Breast epithelium (tissue), 4 donors: Measurements from ENCODE around the gene RYR3. TPM values are rescaled to one million over a fixed set of nuclear protein-coding genes. Genes with fewer than 3 reads are reported as not detected.
A peak's percentile ranks its signal among the peaks of the same experiment; 100 is the strongest.

Experiments
- DNase-seq, 2 donors: peaks; one replicate each; pipeline ENCODE4 v3.0.0-alpha.2; 2019; ENCODE audit warnings: low spot score in 2 of 2
- H3K27ac ChIP-seq, 2 donors: fragments of 200-600 bp; sonication (generic) in 1 of 2; one replicate each; pipeline ENCODE4 v1.5.1; 2016 to 2019; ENCODE audit warnings: mild to moderate bottlenecking in 1 of 2
- H3K27me3 ChIP-seq, 2 donors: fragments of 200-600 bp; sonication (generic) in 1 of 2; one replicate each; pipeline versions ENCODE4 v1.5.1 to v1.6.0; 2017 to 2019; ENCODE audit warnings: control low read depth in 1 of 2, mild to moderate bottlenecking in 1 of 2
- H3K36me3 ChIP-seq: fragments of 200-600 bp; one replicate; pipeline ENCODE4 v1.5.1; 2019
- H3K4me1 ChIP-seq, 2 donors: fragments of 200-600 bp; sonication (generic); one replicate each; pipeline ENCODE4 v1.5.1; 2016 to 2019; ENCODE audit warnings: control low read depth in 1 of 2
- H3K4me3 ChIP-seq, 3 donors: fragments of 200-600 bp; sonication (generic); 1 replicate in 2 of 3; 2 replicates in 1 of 3; pipeline ENCODE4 v1.5.1; 2016 to 2019; ENCODE audit warnings: mild to moderate bottlenecking in 3 of 3, moderate library complexity in 2 of 3
- H3K9me3 ChIP-seq, 2 donors: fragments of 200-600 bp; sonication (generic) in 1 of 2; one replicate each; pipeline ENCODE4 v1.5.1; 2016 to 2019; ENCODE audit warnings: control low read depth in 1 of 2
- CTCF ChIP-seq, 3 donors: fragments of 450-650 bp; IDR thresholded peaks; one replicate each; pipeline ENCODE4 v1.5.1; 2016 to 2017; ENCODE audit warnings: antibody characterized with exemption in 3 of 3, mild to moderate bottlenecking in 3 of 3, moderate library complexity in 3 of 3
- POLR2A ChIP-seq: fragments of 450-650 bp; IDR thresholded peaks from one replicate; pipeline ENCODE4 v1.6.1; 2016; ENCODE audit warnings: antibody characterized with exemption, mild to moderate bottlenecking, moderate library complexity
- POLR2AphosphoS5 ChIP-seq, 3 donors: sonication (generic); formaldehyde crosslinking; IDR thresholded peaks; one replicate each; pipeline ENCODE4 v1.6.1; 2017; ENCODE audit warnings: antibody characterized with exemption in 3 of 3
- intact Hi-C: fragments of 100-400 bp; cut with DNase I; formaldehyde crosslinking; loops from one replicate; pipeline ENCODE4 v1.15.1; 2023; ENCODE audit warnings: low total_unique reads
- total RNA-seq, 3 donors: library from RNA; depleted of rRNA; stranded (reverse); fragments of >200 nt; gene quantifications; one replicate each; pipeline ENCODE4 v1.1.0, GENCODE V29; 2016

The RYR3 gene
- total RNA-seq, 3 donors from 2014 or later: 1.8 to 4.2 (median 2.6) TPM

DNA sequence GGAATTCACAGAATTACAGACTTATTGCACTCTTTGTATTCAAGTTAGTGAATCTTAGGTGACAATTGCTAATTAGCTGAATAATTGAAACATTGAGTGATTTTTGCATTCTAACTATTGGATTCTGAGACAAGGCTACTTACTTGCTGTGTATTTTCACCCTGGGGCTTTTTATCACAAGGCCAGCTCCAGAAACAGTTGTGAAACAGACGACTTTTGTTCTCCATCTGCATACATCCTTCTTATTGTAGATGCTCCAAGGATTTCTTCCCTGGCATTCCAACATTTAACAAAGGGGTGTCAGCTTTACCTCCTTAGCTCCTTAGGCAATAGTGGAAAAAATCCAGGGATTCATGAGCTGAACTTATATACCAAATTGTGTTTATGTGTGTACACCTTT is 424.4 kb downstream of the RYR3 start:
- intact Hi-C loops: no loop called here

DNA sequence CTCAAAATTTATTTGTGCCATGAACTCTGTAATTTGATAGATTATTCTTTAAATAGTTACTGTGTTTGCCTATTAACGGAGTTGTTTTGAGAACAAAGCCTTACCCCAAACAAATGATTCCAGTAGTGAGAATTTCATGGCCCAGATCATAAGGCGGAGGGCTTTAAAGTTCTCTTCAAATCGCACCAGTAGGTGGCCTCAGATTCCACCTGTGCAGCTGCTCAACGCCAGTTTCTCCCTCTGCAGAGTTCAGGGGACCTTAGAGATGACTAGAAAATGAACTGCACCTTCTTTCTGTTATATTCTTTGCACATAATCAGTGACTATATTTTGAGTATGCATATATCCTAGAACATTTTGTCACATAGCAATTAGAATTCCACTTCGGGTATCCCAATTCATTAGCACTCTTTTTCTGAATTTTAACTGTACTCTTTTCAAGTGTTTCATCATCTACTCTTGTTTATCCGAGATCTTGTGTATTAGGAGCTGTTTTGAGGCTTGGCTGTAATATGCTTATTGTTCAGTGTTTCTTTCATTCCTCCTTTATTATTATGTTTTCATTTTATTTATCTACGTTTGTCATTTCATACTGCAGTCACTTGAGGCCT is 425.0 kb downstream of the RYR3 start:
- H3K36me3 ChIP-seq: no peaks in the 10 kb centered on the region
- DNase-seq: no peak
- no peaks in the 10 kb centered on the region for H3K27me3 ChIP-seq
- intact Hi-C loops: no loop called here
- H3K27ac ChIP-seq: no peak overlapping the region
- TF ChIP-seq CTCF (IDR thresholded peaks at IDR 0.05): peak in 2 of 3 donors; percentile 41
- TF ChIP-seq POLR2AphosphoS5 (IDR thresholded peaks at IDR 0.05): no peak
- TF ChIP-seq POLR2A: no peak
- no peak overlapping the region for H3K4me3 ChIP-seq
- no peaks in the 10 kb centered on the region for H3K9me3 ChIP-seq
- H3K4me1 ChIP-seq: no peaks in the 10 kb centered on the region

More for the DNA sequence above, 424.4 kb downstream of the RYR3 start:
- H3K27me3 ChIP-seq: no peaks in the 10 kb centered on the region
- TF ChIP-seq POLR2AphosphoS5 (IDR thresholded peaks at IDR 0.05): no peak
- no peak for TF ChIP-seq CTCF (IDR thresholded peaks at IDR 0.05)
- no peak for TF ChIP-seq POLR2A
- no peaks in the 10 kb centered on the region for H3K4me1 ChIP-seq
- H3K36me3 ChIP-seq: no peaks in the 10 kb centered on the region
- H3K9me3 ChIP-seq: no peaks in the 10 kb centered on the region
- no peak overlapping the region for H3K27ac ChIP-seq
- DNase-seq: no peak
- H3K4me3 ChIP-seq: no peak overlapping the region

DNA sequence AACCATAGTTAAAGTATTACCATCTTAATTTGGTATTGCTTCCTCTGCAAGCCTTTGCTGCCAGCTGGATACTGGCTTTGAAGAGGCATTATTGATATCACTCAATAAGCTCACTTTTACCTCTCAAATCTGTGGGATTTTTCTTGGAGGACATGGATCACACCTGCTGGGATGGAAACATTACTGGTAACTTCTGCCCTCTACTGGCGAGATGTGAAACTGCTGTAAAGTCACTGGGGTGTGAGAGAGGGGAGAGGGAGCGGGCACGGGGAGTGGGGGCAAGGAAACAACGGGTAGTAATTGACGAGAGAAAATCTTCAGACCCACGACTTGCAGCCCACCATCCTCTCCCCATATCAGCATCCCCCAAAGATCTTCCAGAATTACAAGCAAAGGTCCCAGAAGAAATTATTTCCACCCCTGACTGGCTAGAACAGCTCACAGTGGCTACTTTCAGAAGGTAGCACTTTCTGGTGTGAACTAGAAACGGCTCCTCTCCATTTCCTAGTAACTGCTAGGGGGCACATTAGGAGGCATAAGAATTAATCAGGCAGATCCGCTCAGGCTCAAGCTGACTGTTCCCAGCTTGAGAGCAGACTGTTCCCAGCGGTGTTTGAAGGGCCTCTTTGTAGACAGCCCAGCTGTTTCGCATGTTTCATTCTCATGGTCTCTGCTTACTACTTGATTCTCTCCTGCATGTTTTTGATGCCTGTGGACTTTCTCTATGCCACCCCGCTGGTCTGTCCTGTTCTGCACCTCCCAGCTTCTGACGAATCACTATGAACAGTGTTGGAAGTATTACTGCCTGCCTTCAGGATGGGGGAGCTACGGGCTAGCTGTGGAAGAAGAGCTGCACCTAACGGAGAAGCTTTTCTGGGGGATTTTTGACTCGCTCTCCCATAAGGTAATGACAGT is 427.2 kb downstream of the RYR3 start:
- Histone ChIP-seq H3K4me1 (no peaks in the 10 kb centered on the region), H3K27me3 (no peaks in the 10 kb centered on the region), H3K36me3 (no peaks in the 10 kb centered on the region), H3K27ac (no peak overlapping the region), H3K4me3 (no peak overlapping the region), H3K9me3 (no peaks in the 10 kb centered on the region)
- intact Hi-C loops: no loop called here
- no peak for DNase-seq
- TF ChIP-seq POLR2A (no peak), POLR2AphosphoS5 (IDR thresholded peaks at IDR 0.05) (no peak), CTCF (IDR thresholded peaks at IDR 0.05) (peak in 2 of 3 donors; percentile 42 to 52)

- Histone ChIP-seq H3K27me3 (no peaks in the 10 kb centered on the region), H3K36me3 (no peaks in the 10 kb centered on the region), H3K4me3 (no peak overlapping the region), H3K4me1 (no peaks in the 10 kb centered on the region), H3K27ac (no peak overlapping the region), H3K9me3 (no peaks in the 10 kb centered on the region)
- intact Hi-C loops: no loop called here
- TF ChIP-seq POLR2A: no peak
- no peak for TF ChIP-seq POLR2AphosphoS5 (IDR thresholded peaks at IDR 0.05)
- TF ChIP-seq CTCF (IDR thresholded peaks at IDR 0.05): no peak
- no peak for DNase-seq
Observed at GRCh38 chr15:33738941-33739664, 428.3 kb downstream of the RYR3 start.
